Activated gamma-delta T cell treated with Interleukin-2 at 50 U/mL for 16 hours (primary cell): Measurements from ENCODE around the gene HOXD8.

Source experiments
- DNase-seq: peaks from one replicate; pipeline ENCODE4 v3.0.0-alpha.2; 2020

The HOXD8 gene

DNA sequence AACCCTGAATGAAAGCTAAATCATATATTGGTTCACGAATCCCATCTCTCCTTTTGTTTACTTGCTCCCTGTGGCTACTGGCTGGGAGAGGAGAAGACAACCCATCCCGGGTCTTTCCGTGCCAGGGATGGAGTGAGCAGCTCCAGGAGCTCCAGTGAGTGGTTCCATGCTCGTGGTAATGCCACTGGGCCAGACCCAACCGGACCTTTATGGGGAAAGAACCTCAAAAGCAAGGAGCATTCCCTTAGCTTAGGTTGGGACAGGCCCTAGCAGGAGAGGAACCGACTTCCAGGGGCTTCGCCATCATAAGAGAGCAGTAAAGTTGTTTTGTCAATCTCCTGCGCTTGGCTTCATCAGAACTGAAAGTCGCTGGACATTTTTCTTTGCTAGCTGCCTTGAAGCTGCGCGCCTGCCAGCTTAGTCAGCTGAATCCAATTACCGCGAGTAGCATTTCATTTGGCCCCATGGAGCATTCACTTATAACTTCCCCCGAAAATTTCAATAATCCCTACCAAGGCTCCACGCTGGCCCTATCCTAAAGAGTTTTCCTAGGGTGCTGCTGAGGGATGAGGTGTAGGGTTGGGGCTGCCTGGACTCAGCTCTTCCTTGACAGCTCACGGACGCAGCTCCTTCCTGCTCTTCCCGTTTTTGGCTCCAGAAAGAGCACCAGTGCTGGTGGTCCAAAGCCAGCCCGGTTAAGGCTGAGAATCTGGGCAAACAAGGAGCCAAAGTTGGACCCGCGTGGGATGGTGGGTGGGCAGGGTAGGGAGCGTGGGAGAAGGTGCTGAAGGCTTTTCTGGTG lies 32.5 kb downstream of the HOXD8 start:
- DNase-seq, result no peak

DNA sequence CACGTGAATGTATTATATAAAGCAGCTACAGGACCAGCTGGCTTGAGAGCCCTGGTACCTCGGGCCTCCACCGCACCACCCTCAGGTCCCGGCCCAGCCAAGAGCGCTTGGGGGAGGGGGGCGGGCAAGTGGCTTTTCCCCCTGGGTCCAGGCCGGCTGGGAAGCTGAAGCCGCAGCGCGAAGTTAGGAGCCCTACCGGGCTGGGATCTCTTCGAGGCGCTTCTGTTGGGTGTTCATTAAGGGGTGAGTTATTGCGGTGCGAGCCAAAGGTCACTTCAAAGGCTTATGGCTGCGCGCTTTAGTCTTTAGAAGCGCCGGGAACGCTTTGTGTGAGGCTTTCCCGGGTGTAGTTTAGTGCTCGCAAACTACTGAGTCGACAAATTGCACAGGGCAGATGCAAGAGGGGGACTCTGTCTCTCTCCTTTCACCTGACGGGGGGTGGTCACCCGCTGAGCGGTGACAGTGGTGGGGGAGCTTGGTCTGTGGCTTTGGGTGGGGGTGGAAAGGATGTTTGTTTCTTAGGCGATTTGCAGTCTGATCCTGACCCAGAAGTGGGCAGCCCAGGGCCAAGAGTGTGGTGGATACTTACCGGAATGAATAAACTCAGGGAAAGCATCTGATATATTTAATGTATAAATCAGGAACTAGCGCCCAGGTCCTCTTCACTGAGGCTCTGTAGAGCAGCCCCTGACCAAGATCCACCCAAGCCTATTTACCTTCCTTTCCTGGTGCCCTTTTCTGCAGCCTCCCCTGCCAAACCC lies 33.6 kb downstream of the HOXD8 start:
- DNase-seq, result no peak

GRCh38 chr2:176163672-176164056 lies 34.2 kb downstream of the HOXD8 start:
- DNase-seq, result no peak

GRCh38 chr2:176164201-176164600 lies 34.7 kb downstream of the HOXD8 start:
- no peak for DNase-seq

GRCh38 chr2:176164611-176165369 lies 35.3 kb downstream of the HOXD8 start:
- no peak for DNase-seq

DNA sequence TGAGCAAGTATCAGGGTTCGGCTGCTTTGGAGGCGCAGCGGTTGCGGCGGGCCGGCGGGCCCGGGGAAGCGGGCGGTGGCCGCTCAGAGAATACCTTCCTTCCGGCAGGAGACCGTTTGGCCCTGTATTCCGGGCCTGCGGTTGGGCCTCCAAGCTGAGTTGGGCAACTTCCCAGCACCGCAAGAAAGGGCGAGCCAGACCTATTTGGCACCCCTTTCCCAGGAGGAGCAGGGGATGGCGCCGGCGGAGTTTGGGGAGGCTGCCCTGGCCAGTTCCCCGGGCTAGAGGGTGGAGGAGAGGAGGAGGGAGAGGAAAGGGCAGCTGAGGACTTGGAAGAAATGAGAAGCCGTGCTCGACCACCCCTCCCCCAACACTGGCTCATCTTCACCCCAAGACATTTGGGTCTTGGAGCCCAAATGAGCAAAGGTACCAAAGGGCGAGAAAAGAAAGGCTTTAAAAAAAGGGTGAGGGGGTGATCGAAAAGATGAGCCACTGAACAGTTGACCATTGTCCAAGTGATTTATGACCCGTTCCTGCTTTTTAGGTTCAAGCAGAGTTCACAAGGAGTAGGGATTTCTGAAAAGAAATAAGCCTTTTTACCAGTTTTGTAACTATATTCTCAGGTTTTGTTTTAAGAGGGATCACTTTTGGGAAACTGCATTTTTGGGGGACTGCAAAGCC lies 36.0 kb downstream of the HOXD8 start:
- no peak for DNase-seq

DNA sequence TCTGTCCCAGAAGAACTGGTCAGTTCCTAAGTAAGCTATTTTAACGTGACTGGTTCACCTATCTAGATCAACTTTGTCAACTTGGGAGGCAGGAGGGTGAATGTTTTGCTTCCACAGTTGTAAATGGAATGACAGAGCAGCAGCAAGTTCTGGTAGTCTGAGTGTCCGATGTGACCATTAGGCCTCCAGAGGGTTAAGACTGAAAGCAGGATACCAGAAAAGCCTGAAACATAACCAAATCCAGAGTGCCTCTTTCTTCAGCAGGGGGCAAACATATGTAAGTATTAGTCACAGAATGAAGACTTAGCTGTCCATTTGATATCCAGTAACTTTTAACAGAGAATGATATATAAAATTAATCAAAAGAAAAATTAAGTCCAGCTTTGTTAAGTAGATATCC lies 36.8 kb downstream of the HOXD8 start:
- no peak for DNase-seq

DNA sequence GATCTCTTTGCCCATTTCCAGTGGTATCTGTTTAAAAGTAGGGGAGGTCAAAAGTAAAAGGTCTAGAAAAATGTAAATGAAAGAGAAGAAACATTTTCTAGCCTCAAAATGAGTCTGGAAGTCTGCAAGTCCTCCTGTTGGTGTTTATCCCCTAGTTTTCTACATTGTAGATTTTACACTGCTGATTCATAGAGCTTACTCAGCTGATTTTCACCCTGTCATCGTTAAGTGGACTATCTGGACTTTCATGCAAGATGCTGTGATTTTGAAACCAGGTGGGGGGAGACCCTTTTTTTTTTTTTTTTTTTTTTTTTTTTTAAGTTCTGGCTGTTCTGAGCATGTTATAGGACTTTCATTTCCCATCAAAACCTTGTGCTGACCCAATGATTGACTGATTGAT lies 37.9 kb downstream of the HOXD8 start:
- DNase-seq, result no peak

DNA sequence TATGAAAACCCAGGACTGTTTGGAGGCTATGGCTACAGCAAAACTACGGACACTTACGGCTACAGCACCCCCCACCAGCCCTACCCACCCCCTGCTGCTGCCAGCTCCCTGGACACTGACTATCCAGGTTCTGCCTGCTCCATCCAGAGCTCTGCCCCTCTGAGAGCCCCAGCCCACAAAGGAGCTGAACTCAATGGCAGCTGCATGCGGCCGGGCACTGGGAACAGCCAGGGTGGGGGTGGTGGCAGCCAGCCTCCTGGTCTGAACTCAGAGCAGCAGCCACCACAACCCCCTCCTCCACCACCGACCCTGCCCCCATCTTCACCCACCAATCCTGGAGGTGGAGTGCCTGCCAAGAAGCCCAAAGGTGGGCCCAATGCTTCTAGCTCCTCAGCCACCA lies 39.7 kb downstream of the HOXD8 start:
- DNase-seq, result no peak

DNA sequence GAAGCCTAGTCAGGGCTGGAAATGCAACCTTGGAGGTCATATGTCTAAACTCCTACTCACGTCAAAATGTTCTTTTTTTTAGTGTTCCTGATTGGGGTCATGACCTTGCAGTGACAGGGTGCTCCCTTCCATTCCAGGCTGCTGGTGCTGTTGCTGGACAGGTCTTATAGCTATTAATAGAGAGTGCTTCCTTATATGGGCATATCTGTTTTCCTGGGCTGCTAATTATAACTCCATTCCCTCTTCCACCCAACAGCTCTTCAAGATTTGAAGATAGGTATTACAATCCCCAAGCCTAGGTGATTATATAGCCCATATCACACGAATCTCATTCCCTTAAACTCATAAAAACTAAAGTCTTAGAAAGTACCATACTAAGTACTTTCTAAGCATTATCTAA lies 40.2 kb downstream of the HOXD8 start:
- no peak for DNase-seq

DNA sequence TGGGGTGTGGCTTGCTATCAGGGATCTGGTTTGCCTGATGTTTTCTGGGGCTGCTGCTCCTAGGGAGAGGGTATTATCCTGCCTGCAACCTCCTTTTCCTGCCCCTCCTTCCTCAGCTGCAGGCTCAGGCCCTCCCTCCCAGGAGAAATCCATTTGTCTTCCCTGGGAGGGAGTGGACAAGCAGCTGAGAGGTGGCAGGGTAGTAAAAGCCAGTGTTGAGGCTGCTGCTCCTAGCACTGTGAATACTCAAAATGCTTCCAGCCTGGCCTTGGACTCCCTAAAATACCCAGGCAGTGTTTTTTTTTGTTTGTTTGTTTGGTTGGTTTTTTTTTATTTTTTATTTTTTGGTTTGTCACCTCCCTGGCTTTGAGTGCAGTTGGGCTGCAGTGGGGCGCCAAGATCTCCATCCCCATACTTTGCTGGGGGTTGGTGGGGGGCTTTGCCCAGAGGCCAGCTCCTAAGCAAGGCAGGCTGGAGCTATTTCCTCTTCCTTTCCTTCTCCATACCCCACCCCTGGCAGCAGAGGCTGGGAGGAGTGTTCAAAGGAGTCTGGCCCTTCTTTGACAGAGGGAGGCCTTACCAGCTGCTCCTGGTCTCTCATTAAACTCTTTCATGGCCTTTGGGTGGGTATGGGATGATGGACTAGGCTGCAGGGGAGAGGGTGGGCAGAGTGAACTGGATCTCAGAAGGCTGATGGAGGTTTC lies 41.2 kb downstream of the HOXD8 start:
- no peak for DNase-seq

DNA sequence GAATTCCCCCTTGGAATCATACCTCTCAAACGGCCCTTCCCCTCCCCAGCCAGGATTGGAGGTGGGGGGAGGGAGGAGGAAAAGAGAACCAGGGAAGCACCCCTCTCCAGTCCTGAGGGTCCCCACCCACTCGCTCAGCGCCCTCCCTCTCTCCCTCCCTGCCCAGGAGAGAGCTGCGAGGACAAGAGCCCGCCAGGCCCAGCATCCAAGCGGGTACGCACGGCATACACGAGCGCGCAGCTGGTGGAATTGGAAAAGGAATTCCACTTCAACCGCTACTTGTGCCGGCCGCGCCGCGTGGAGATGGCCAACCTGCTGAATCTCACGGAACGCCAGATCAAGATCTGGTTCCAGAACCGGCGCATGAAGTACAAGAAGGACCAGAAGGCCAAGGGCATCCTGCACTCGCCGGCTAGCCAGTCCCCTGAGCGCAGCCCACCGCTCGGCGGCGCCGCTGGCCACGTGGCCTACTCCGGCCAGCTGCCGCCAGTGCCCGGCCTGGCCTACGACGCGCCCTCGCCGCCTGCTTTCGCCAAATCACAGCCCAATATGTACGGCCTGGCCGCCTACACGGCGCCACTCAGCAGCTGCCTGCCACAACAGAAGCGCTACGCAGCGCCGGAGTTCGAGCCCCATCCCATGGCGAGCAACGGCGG lies 42.0 kb downstream of the HOXD8 start:
- DNase-seq, result no peak

GRCh38 chr2:176172007-176172894 lies 42.7 kb downstream of the HOXD8 start:
- no peak for DNase-seq

DNA sequence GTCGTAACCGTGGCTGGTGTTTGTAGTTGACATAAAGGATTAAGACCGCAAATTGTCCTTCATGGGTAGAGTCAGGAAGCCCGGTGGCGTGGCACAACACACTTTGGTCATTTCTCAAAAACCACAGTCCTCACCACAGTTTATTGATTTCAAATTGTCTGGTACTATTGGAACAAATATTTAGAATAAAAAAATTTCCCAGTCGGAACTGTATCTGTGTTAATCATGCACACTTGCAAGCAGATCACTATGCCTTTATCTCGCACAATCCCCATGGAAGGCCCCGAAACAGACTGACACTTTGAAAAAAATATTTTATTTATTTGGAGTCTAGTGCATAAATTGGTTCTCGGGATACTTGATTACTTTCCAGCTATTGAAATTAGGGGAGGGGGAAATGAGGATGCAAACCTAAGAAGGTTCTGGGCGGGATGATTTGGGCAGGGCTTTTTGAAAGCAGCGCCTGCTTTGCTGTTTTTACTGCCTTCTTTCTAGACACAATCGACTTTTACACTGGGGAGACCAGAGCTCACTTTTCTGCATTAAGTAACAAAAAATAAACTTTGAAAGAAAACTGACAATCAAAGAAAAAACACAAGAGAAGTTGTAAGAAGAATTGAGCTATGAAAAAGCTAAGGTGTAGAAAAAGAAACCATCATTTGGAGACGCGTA lies 43.5 kb downstream of the HOXD8 start:
- DNase-seq, result no peak

GRCh38 chr2:176173567-176174381 lies 44.3 kb downstream of the HOXD8 start:
- DNase-seq, result no peak

GRCh38 chr2:176174382-176174823 lies 44.9 kb downstream of the HOXD8 start:
- DNase-seq, result no peak

- no peak for DNase-seq
Observed at GRCh38 chr2:176174824-176175708, 45.6 kb downstream of the HOXD8 start.
